Effector memory CD4-positive, alpha-beta T cell (primary cell): ENCODE measurements around the gene MAP10.
"Not testable (repeated sequence)": the region's sequence is repeated elsewhere in the genome, so short reads cannot be mapped to it uniquely, and the experiment has no call there.

Experiments
- DNase-seq, 3 donors: peaks; one replicate each; pipeline ENCODE4 v3.0.0-alpha.2; 2020
- H3K27ac ChIP-seq: 2 replicates; pipeline ENCODE4 v1.7.0; 2013; ENCODE audit warnings: mild to moderate bottlenecking, low read length, moderate library complexity; ENCODE audit not compliant: insufficient read depth, poor library complexity, severe bottlenecking
- H3K27me3 ChIP-seq: replicated peaks from 2 replicates; pipeline ENCODE4 v1.7.0; 2013; ENCODE audit warnings: mild to moderate bottlenecking, low read length; ENCODE audit not compliant: insufficient read depth, control insufficient read depth, poor library complexity, severe bottlenecking
- H3K36me3 ChIP-seq: 2 replicates; pipeline ENCODE4 v1.7.0; 2013; ENCODE audit warnings: mild to moderate bottlenecking, low read length, moderate library complexity; ENCODE audit not compliant: control insufficient read depth, insufficient read depth
- H3K4me1 ChIP-seq: 2 replicates; pipeline ENCODE4 v1.7.0; 2013; ENCODE audit warnings: low read length, mild to moderate bottlenecking; ENCODE audit not compliant: control insufficient read depth, insufficient read depth, poor library complexity, severe bottlenecking
- H3K4me3 ChIP-seq: 2 replicates; pipeline ENCODE4 v1.7.0; 2013; ENCODE audit warnings: low read length, low read depth, mild to moderate bottlenecking; ENCODE audit not compliant: insufficient read depth, poor library complexity, severe bottlenecking
- H3K9me3 ChIP-seq: 2 replicates; pipeline ENCODE4 v1.7.0; 2013; ENCODE audit warnings: mild to moderate bottlenecking, low read length, moderate library complexity; ENCODE audit not compliant: control insufficient read depth

The MAP10 gene

DNA sequence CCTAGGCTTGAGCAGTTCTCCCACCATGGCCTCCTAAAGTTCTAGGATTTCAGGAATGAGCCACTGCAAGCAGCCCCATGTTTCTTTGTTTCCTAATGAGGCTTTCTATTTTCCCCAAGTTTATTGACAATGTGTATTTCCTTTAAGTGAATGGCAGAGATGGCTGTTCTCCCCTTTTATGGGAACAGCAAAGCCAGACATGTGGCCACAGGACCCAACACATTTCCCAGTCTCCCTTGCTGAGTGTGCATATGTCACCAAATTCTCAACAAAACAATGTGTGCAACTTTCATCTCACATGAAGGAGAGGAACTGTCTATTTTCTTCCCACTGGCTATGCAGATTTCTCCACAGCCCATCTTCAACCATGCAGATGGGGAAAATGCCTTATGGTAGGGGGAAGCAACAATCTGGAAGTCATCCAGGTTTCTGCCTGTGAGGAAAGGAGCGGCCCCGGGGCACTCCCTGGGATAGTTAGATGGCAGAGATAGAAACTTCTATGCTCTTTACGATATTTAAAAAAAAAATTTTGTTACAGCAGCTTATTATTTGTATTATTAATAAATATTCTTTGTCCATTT is 28.6 kb upstream of the MAP10 start:
- DNase-seq: no peak
- no peaks in the 10 kb centered on the region for H3K27me3 ChIP-seq
- no peaks in the 10 kb centered on the region for H3K36me3 ChIP-seq
- no peaks in the 10 kb centered on the region for H3K9me3 ChIP-seq
- no peak overlapping the region for H3K27ac ChIP-seq
- H3K4me3 ChIP-seq: no peak overlapping the region
- no peaks in the 10 kb centered on the region for H3K4me1 ChIP-seq

DNA sequence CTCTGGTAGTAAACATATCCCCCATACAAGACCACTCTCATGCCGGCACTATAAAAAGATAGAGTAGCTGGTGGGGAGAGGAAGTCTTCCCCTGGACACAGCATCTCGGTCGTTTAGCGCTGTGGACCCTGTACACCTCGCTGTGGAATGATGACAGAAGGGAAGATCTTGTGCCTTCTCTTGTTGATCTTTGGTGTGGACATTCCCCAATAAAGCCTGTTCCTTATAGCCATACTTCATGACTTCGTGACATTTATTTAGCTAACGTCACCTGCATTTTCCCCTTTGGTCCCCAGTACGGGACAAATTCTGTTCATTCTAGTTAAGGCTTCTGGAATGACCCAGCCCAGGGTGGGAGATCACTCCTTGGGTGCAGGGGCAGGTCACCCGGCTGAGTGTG is 24.9 kb upstream of the MAP10 start:
- no peaks in the 10 kb centered on the region for H3K9me3 ChIP-seq
- DNase-seq: no peak
- no peaks in the 10 kb centered on the region for H3K27me3 ChIP-seq
- H3K36me3 ChIP-seq: no peaks in the 10 kb centered on the region
- no peak overlapping the region for H3K4me3 ChIP-seq
- no peak overlapping the region for H3K27ac ChIP-seq
- H3K4me1 ChIP-seq: no peaks in the 10 kb centered on the region

DNA sequence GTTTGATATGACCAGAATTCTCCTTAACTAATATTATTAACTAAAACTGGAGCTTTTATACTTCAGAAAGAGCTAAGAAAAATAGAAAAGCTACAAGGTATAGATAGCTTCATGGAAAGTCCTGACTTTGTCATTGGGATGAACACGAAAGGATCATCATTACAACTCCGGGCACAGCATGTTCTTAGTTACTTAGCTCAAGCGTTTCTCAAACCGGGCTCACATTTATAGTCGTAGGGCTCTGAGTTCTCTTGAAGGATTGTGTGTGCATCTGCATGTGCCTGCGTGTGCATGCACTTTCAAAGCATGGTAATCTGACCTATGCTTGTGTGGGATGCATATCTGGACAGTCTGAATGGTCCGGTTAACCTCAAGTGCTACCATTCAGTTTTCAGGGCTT is 20.4 kb upstream of the MAP10 start:
- H3K27ac ChIP-seq: no peak overlapping the region
- no peak for DNase-seq
- no peaks in the 10 kb centered on the region for H3K27me3 ChIP-seq
- no peaks in the 10 kb centered on the region for H3K36me3 ChIP-seq
- no peaks in the 10 kb centered on the region for H3K4me1 ChIP-seq
- no peak overlapping the region for H3K4me3 ChIP-seq
- H3K9me3 ChIP-seq: no peaks in the 10 kb centered on the region

DNA sequence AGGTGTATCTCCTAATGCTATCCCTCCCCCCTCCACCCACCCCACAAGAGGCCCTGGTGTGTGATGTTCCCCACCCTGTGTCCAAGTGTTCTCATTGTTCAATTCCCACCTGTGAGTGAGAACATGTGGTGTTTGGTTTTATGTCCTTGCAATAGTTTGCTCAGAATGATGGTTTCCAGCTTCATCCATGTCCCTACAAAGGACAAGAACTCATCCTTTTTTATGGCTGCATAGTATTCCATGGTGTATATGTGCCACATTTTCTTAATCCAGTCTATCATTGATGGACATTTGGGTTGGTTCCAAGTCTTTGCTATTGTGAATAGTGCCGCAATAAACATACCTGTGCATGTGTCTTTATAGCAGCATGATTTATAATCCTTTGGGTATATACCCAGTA is 19.6 kb upstream of the MAP10 start:
- H3K36me3 ChIP-seq, H3K9me3 ChIP-seq, DNase-seq, H3K27ac ChIP-seq, H3K4me3 ChIP-seq, H3K4me1 ChIP-seq, H3K27me3 ChIP-seq: not testable (repeated sequence)

DNA sequence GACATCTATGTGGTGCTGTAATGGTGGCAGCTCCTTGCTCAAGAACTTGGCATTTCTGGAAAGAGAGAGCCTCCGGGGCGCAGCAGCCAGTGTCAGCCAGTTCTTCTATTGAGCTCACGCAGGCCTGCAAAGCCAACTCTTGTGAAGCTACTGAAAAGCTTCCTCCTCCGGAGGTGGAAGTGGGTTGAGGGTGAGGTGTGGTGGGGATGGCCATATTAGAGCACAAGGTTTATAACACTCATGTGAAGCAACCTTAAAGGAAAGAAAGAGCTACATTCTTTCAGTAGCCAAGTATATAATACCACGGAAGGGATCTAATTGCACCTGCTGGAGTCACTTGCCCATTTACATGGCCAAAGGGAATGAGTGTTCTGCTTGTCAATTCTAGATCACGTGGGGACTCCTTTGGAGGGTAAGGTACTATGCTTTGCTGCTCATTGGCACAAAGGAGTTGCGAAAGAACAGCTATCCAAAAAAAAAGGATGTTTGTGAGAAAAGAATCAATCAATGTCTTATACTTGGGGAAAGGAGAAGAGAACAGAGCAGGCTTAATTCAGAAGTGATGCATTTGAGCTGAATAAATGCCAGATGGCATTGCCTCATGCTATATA is 18.3 kb upstream of the MAP10 start:
- H3K27ac ChIP-seq: no peak overlapping the region
- no peaks in the 10 kb centered on the region for H3K27me3 ChIP-seq
- H3K4me3 ChIP-seq: no peak overlapping the region
- no peak for DNase-seq
- H3K9me3 ChIP-seq: no peaks in the 10 kb centered on the region
- H3K36me3 ChIP-seq: no peaks in the 10 kb centered on the region
- H3K4me1 ChIP-seq: no peaks in the 10 kb centered on the region

DNA sequence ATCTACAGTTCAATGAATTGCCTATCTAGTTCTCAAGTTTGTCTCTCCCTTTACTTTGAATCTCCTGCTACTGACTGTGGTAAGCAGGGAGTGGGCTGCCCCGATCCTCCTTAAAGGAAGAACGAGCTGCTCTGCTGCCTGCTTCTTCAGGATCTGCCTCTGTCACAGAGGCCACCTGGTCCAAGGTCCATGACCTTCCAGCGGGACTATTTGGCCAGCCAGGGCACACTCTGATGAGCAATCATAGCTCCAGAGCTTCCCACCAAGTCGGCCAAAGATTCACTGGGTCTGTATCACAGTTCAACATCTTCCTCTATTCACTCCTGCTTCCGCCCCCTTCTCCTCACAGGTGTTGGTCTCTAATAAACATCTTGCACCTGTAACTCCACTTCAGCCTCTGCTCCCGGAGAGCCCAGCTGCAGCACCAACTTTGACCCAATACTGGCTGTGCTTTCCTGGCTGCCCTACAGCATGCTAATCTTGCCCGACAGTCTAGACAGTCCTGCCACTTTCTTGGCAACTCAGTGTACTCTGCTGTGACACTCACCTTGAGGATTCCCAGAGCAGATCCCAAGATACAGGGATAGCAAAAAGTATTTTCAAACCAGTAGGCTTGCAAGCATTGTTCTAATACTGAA is 16.9 kb upstream of the MAP10 start:
- Histone ChIP-seq H3K4me1 (no peaks in the 10 kb centered on the region), H3K27me3 (no peaks in the 10 kb centered on the region), H3K36me3 (no peaks in the 10 kb centered on the region), H3K4me3 (no peak overlapping the region), H3K27ac (no peak overlapping the region), H3K9me3 (no peaks in the 10 kb centered on the region)
- DNase-seq: no peak

DNA sequence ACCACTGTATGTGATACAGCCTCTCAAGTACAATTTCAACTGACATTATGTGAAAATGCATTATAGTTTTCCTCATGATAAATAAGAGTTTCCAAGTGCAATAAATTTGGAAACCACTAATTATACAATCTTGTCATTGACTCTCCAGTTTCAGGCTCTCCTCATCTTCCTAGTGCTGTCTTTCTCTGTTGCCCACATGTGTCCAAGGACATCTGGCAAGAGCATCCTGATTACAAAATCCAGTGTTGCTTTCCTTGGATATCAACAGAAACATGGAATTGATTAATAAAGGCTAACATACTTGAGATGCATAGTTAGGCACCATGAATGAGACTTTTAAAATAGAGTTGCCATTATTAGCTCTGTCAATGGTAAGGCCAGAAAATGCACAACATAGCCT is 15.6 kb upstream of the MAP10 start:
- Histone ChIP-seq H3K9me3 (no peaks in the 10 kb centered on the region), H3K4me1 (no peaks in the 10 kb centered on the region), H3K27ac (no peak overlapping the region), H3K4me3 (no peak overlapping the region), H3K27me3 (no peaks in the 10 kb centered on the region), H3K36me3 (no peaks in the 10 kb centered on the region)
- DNase-seq: no peak

DNA sequence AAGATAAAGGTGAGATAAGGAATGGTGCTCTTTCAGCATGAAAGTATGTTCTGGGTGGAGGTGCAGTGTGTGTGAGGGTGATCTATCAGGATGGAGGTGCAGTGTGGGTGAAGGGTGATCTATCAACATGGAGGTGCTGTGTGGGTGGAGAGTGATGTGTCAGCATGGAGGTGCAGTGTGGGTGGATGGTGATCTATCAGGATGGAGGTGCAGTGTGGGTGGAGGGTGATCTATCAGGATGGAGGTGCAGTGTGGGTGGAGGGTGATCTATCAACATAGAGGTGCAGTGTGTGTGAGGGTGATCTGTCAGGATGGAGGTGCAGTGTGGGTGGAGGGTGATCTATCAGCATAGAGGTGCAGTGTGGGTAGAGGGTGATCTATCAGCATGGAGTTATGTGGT is 12.3 kb upstream of the MAP10 start:
- Histone ChIP-seq H3K4me1 (no peaks in the 10 kb centered on the region), H3K4me3 (no peak overlapping the region), H3K27me3 (no peaks in the 10 kb centered on the region), H3K36me3 (no peaks in the 10 kb centered on the region), H3K27ac (no peak overlapping the region), H3K9me3 (no peaks in the 10 kb centered on the region)
- no peak for DNase-seq

DNA sequence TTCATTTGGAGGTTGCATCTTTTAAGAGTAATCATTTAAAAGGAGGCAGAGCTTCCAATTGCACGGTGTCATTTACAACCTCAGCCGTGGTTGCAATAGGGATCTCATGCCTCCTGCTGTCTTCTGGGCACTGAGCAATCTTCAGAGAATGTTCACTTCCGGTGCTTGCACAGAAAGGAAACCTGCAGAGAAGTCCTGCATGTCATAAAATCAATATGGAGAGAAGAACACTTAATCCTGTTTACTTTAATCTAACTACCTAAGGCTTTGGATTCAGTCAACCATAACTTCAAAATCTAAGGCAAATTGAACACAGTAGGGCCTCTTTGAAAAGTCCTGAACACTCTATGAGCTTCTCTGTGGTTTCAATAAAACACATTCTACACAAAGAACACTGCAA is 11.3 kb upstream of the MAP10 start:
- Histone ChIP-seq H3K36me3 (no peaks in the 10 kb centered on the region), H3K4me1 (no peaks in the 10 kb centered on the region), H3K4me3 (no peak overlapping the region), H3K9me3 (no peaks in the 10 kb centered on the region), H3K27me3 (no peaks in the 10 kb centered on the region), H3K27ac (no peak overlapping the region)
- DNase-seq: no peak

DNA sequence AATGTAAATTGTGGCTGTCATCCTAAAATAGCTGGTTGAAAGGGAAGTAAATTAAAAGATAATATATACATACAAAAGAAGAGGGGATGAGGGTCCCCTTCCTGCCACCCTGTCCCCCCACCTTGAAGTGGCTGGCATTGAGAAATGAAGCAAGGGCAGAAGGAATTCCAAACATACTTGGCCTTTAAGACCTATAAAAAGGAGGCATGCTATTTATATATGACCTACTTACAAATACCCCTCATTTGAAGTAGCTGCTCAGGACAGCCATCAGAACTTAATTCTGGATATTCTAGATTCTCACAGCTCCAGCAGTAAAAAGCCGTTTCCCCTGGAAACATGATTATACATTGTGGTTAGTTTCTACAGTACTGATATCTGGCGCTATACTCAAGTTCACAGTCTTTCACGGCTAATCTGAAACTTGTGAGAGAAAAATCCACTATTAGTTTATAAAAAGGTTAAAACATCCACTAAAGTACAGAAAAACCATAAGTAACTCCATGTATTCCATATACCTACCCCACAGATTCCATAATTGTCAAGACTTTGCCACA is 9.6 kb upstream of the MAP10 start:
- no peak for DNase-seq
- Histone ChIP-seq H3K36me3 (no peaks in the 10 kb centered on the region), H3K4me3 (no peak overlapping the region), H3K27ac (no peak overlapping the region), H3K9me3 (no peaks in the 10 kb centered on the region), H3K4me1 (no peaks in the 10 kb centered on the region), H3K27me3 (no peaks in the 10 kb centered on the region)
